Endodermal cell (in vitro differentiated cells): ENCODE data around the gene METRNL. TPM values are rescaled to one million over a fixed set of nuclear protein-coding genes. Genes with fewer than 3 reads are reported as not detected.
A peak's percentile ranks its signal among the peaks of the same experiment; 100 is the strongest.

Experiments
- DNase-seq: peaks from one replicate; pipeline ENCODE4 v3.0.0-alpha.2; 2017
- H3K27ac ChIP-seq: 2 replicates; pipeline ENCODE4 v1.5.1; 2013; ENCODE audit warnings: mild to moderate bottlenecking, low read depth, low read length, moderate library complexity
- H3K27me3 ChIP-seq: 2 replicates; pipeline ENCODE4 v1.6.1; 2013; ENCODE audit warnings: mild to moderate bottlenecking, low read length, moderate library complexity; ENCODE audit not compliant: insufficient read depth, control insufficient read depth, poor library complexity, severe bottlenecking
- H3K36me3 ChIP-seq: 2 replicates; pipeline ENCODE4 v1.7.0; 2013; ENCODE audit warnings: mild to moderate bottlenecking, low read length, moderate library complexity; ENCODE audit not compliant: control insufficient read depth, insufficient read depth
- H3K4me1 ChIP-seq: one replicate; pipeline ENCODE4 v1.7.0; 2013; ENCODE audit warnings: low read length; ENCODE audit not compliant: control insufficient read depth, insufficient read depth
- H3K4me3 ChIP-seq: 2 replicates; pipeline ENCODE4 v1.5.1; 2013; ENCODE audit warnings: mild to moderate bottlenecking, low read length, moderate library complexity
- H3K9ac ChIP-seq: 2 replicates; pipeline ENCODE4 v1.6.1; 2013; ENCODE audit warnings: mild to moderate bottlenecking, low read length, moderate library complexity; ENCODE audit not compliant: poor library complexity, severe bottlenecking; ENCODE audit errors: extremely low read depth
- H3K9me3 ChIP-seq: 2 replicates; pipeline ENCODE4 v1.6.1; 2013; ENCODE audit warnings: mild to moderate bottlenecking, low read length, moderate library complexity; ENCODE audit not compliant: control insufficient read depth
- H3K27ac Mint-ChIP-seq: 2 replicates; pipeline ENCODE4 v1.8.0; 2020; ENCODE audit warnings: mixed read lengths
- H3K27me3 Mint-ChIP-seq: 2 replicates; pipeline ENCODE4 v1.8.0; 2021; ENCODE audit warnings: mild to moderate bottlenecking, mixed read lengths; ENCODE audit not compliant: insufficient read depth
- H3K36me3 Mint-ChIP-seq: 2 replicates; pipeline ENCODE4 v1.8.0; 2020; ENCODE audit warnings: low read depth, mixed read lengths
- H3K4me1 Mint-ChIP-seq: 2 replicates; pipeline ENCODE4 v1.8.0; 2020; ENCODE audit warnings: mixed read lengths
- H3K4me3 Mint-ChIP-seq: 2 replicates; pipeline ENCODE4 v1.8.0; 2020; ENCODE audit warnings: mild to moderate bottlenecking, moderate library complexity, mixed read lengths
- H3K9me3 Mint-ChIP-seq: 2 replicates; pipeline ENCODE4 v1.8.0; 2020; ENCODE audit warnings: mild to moderate bottlenecking, mixed read lengths
- whole genome bisulfite sequencing, 2 experiments: methylation state at CpG; one replicate each; pipeline versions ENCODE4 v1.1.5 to v1.1.7; 2013; ENCODE audit warnings: missing lambda C conversion rate in 2 of 2, mixed read lengths in 1 of 2; ENCODE audit not compliant: insufficient coverage in 1 of 2, insufficient read length in 1 of 2; 5-methylcytosine and 5-hydroxymethylcytosine counted together
- total RNA-seq, 2 donors: library from RNA; stranded (reverse); fragmentation: NEBNext Ultra II Directional in 1 of 2; extraction: Animal tissue kit (Norgen Biotek cat#: 25700) in 1 of 2; gene quantifications; 2 replicates in 1 of 2; 3 replicates in 1 of 2; pipeline ENCODE4 v1.2.1, GENCODE V29; 2021
- TF ChIP-seq, protein P1 (sequence below): fragments of 200-600 bp; sonication (generic); conservative IDR thresholded peaks from 2 replicates; pipeline ENCODE4 v1.5.0; 2021; ENCODE audit warnings: antibody characterized with exemption, mild to moderate bottlenecking

METRNL gene
- total RNA-seq, 2 donors from 2014 or later, result 7.3 to 10.3 TPM

DNA sequence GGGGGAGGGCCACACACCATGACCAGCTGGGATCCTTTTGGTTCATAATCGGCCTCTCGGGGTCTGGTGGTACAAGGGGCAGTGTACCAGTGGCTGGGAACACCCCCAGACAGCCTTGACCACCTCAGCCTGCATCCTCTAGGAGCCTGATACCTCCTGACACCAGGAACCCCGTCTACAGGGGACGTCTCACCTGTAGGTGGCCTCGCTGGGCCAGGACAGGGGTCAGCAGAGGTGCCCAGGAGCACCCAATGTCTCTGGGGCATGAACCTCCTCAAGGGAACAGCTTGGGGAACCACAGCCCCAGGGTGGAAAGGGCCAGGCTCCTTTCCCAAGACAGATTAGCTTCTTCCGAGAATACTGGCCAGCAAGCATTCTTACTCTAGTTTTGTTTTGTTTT is 2.5 kb upstream of the METRNL start:
- Histone ChIP-seq H3K27me3 (peaks cover 48% of the 10 kb centered on the region), H3K9ac (no peak overlapping the region), H3K9me3 (no peaks in the 10 kb centered on the region), H3K4me1 (no peaks in the 10 kb centered on the region), H3K27ac (no peak overlapping the region), H3K4me3 (no peak overlapping the region), H3K36me3 (no peaks in the 10 kb centered on the region)
- Mint-ChIP-seq H3K9me3 (no peaks in the 10 kb centered on the region), H3K4me1 (peaks cover 2% of the 10 kb centered on the region), H3K27ac (no peak overlapping the region), H3K27me3 (peaks cover 36% of the 10 kb centered on the region), H3K4me3 (no peak overlapping the region), H3K36me3 (no peaks in the 10 kb centered on the region)
- TF ChIP-seq, protein P1, sequence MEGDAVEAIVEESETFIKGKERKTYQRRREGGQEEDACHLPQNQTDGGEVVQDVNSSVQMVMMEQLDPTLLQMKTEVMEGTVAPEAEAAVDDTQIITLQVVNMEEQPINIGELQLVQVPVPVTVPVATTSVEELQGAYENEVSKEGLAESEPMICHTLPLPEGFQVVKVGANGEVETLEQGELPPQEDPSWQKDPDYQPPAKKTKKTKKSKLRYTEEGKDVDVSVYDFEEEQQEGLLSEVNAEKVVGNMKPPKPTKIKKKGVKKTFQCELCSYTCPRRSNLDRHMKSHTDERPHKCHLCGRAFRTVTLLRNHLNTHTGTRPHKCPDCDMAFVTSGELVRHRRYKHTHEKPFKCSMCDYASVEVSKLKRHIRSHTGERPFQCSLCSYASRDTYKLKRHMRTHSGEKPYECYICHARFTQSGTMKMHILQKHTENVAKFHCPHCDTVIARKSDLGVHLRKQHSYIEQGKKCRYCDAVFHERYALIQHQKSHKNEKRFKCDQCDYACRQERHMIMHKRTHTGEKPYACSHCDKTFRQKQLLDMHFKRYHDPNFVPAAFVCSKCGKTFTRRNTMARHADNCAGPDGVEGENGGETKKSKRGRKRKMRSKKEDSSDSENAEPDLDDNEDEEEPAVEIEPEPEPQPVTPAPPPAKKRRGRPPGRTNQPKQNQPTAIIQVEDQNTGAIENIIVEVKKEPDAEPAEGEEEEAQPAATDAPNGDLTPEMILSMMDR, result peak; percentile 60
- WGBS, 2 experiments, result 50 to 74% methylated on average over 2 to 6 of the region's 6 CpGs
- DNase-seq, result peak; percentile 70

DNA sequence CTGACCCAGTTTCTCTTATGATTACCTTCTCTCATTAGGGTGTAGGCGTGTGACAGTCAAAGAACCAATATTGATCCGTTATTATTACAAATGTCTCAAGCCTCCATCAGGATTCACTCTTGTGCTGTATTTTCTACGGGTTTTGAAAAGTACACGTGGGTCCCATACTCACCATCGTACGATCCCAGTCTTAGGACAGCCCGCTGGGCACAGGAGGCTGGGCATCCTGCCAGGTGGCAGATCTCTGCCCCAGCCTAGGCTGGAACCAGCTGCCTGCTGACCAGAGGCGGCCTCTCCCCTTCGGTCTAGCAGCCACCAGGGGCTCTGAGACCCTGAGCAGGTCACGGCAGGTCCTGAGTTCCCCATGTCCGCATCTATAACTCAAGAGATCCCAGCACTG is 2.0 kb upstream of the METRNL start:
- H3K9me3 Mint-ChIP-seq, result no peaks in the 10 kb centered on the region
- no peaks in the 10 kb centered on the region for H3K36me3 Mint-ChIP-seq
- H3K27ac ChIP-seq, result no peak overlapping the region
- no peak overlapping the region for H3K4me3 ChIP-seq
- TF ChIP-seq, protein P1, result no peak
- H3K4me3 Mint-ChIP-seq, result peak overlapping the region; percentile 50
- no peak overlapping the region for H3K9ac ChIP-seq
- H3K27me3 Mint-ChIP-seq, result peaks cover 41% of the 10 kb centered on the region
- H3K4me1 ChIP-seq, result no peaks in the 10 kb centered on the region
- WGBS, 2 experiments, result 83 to 84% methylated on average over 11 of the region's 11 CpGs
- no peak overlapping the region for H3K27ac Mint-ChIP-seq
- peaks cover 52% of the 10 kb centered on the region for H3K27me3 ChIP-seq
- peaks cover 2% of the 10 kb centered on the region for H3K4me1 Mint-ChIP-seq
- H3K36me3 ChIP-seq, result no peaks in the 10 kb centered on the region
- H3K9me3 ChIP-seq, result no peaks in the 10 kb centered on the region
- peak; percentile 54 for DNase-seq

DNA sequence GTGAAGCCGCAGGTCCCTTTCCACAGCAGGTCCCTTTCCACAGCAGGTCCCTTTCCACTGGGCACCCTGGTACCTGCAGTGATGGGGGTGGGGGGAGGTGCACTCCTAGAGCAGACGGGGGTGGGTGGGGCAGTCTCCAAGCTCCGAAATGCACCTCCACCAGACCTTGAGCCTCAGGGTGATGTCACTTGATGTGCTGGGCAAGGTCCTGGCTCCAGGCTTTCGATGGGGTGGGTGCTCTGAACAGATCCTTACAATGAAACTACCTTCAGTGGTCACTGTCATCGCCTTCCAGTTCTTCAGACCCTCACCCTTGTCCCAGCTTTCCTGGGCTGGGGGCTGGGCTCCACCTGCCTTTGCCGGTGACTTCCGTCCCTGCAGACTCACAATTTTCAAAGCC is 1.5 kb upstream of the METRNL start:
- Mint-ChIP-seq H3K27ac (no peak overlapping the region), H3K4me1 (peaks cover 2% of the 10 kb centered on the region), H3K9me3 (no peaks in the 10 kb centered on the region), H3K27me3 (peaks cover 46% of the 10 kb centered on the region), H3K36me3 (no peaks in the 10 kb centered on the region), H3K4me3 (peak overlapping the region; percentile 50)
- H3K9me3 ChIP-seq, result no peaks in the 10 kb centered on the region
- H3K9ac ChIP-seq, result no peak overlapping the region
- WGBS, 2 experiments, result 54 to 57% methylated on average over 5 to 6 of the region's 7 CpGs
- TF ChIP-seq, protein P1, result no peak
- no peak overlapping the region for H3K27ac ChIP-seq
- no peaks in the 10 kb centered on the region for H3K36me3 ChIP-seq
- DNase-seq, result no peak
- no peak overlapping the region for H3K4me3 ChIP-seq
- peaks cover 58% of the 10 kb centered on the region for H3K27me3 ChIP-seq
- no peaks in the 10 kb centered on the region for H3K4me1 ChIP-seq
